ENCODE data around the gene MTMR12. TPM values are rescaled to one million over a fixed set of nuclear protein-coding genes. Genes with fewer than 3 reads are reported as not detected.

The MTMR12 gene
- total and polyA plus RNA-seq, 2 of the 4 experiments (the other 2 are of a cell fraction) = 11.1 to 21.3 TPM

DNA sequence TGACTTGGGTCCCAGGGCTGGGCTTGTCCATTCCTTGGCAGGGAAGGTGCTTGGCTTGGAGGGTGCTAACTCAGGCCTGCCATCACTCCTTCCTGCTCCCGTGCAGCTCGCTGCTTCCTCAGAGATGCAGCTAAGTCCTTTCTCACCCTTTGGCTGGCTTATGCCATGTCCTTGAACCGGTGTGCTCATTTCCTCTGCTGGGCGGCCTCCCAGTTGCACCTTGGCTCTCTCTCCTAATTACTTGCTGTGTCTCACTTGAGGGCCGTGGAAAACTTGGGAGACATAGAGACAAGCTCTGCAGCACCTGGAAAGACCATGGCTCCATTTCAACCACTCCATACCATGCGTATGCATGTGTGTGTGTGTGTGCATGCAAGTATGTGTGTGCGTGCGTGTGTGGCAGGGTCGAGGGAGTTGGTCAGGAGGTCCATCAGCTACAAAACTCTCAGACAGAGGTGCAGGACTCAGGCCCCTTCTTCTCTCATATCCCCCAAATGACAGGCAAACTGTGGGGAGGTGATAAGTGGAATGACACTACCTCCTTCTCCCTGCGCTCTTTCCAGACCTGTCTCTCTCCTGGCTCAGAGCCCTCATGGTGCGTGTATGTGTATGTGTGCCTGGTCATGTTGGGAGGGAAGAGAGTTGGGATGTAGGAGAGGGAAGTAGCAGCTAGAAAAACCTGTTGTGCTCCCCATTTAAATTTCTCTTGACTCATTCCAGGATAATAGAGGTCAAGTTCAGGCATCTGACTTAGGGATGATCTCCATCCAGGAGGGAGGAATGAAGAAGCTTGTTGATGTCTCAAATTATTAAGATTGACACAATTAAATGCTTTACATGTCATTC, 17.6 kb upstream of the MTMR12 start (continued):
- TF ChIP-seq, protein P1, sequence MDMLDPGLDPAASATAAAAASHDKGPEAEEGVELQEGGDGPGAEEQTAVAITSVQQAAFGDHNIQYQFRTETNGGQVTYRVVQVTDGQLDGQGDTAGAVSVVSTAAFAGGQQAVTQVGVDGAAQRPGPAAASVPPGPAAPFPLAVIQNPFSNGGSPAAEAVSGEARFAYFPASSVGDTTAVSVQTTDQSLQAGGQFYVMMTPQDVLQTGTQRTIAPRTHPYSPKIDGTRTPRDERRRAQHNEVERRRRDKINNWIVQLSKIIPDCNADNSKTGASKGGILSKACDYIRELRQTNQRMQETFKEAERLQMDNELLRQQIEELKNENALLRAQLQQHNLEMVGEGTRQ (IDR thresholded peaks at IDR 0.05; ENCODE audit: low read depth, low read length) = no peak

DNA sequence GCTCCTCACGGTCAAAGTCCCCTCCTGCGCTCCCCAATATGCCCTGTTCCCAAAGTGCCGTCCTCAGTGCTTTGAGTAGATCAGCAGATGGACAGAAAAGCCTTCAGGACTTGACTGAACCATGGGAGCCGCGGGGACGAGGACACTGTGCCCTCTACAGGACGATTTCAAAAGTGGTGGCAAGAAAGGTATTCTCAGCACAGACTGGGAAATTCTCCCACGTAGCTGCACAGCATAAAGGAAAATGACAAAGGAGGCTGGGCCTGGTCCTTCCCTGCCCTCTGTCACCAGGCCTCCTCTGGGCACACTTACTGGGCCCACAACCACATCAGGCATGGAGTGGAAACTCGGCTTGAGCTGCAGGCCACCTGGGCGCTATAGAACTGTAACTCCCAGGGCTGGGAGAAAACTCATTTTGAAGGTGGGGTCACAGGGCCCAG, 16.7 kb upstream of the MTMR12 start:
- Histone ChIP-seq H3K9ac (ENCODE audit: low read depth, low read length) (no peak overlapping the region), H4K20me1 (ENCODE audit: insufficient read depth, low read length) (no peaks in the 10 kb centered on the region), H3K23ac (ENCODE audit: low read depth, low read length) (no peak overlapping the region), H3K27ac (ENCODE audit: insufficient read depth, low read length) (no peak overlapping the region), H3K36me3 (ENCODE audit: control insufficient read depth, insufficient read depth, low read length) (no peaks in the 10 kb centered on the region), H2BK120ac (ENCODE audit: low read depth, low read length) (no peak overlapping the region), H2BK5ac (ENCODE audit: low read depth, low read length, poor library complexity, severe bottlenecking) (no peak overlapping the region), H3K4ac (ENCODE audit: low read depth, low read length) (no peak overlapping the region), H4K8ac (ENCODE audit: low read depth in 2 of 2, low read length in 2 of 2) (no peak overlapping the region), H4K91ac (ENCODE audit: insufficient read depth, low read depth, low read length) (no peak overlapping the region), H3K79me1 (ENCODE audit: low read depth in 1 of 2, low read length in 2 of 2) (no peaks in the 10 kb centered on the region), H2AFZ (replicated peaks; ENCODE audit: low read length, poor library complexity) (peak overlapping the region; percentile 3), H2AK5ac (ENCODE audit: low read depth, low read length) (no peak overlapping the region), H3K27me3 (ENCODE audit: control insufficient read depth, insufficient read depth, low read length) (no peaks in the 10 kb centered on the region), H2BK20ac (ENCODE audit: low read depth, low read length) (no peak overlapping the region), H3K4me3 (ENCODE audit: insufficient read depth, low read depth, low read length) (no peak overlapping the region), H2BK15ac (ENCODE audit: low read depth, low read length) (no peak overlapping the region), H3K9me1 (ENCODE audit: insufficient read depth, low read length) (no peaks in the 10 kb centered on the region), H3K4me2 (ENCODE audit: low read depth, low read length) (no peak overlapping the region), H3K56ac (ENCODE audit: extremely low read depth, insufficient read depth, low read length) (no peak overlapping the region), H2AK9ac (replicated peaks; ENCODE audit: low read depth, low read length, poor library complexity) (no peak overlapping the region), H3K4me1 (ENCODE audit: control insufficient read depth, insufficient read depth, low read length) (peaks cover 5% of the 10 kb centered on the region; the same call in 1 of the 2 replicates), H3K18ac (ENCODE audit: low read depth, low read length) (no peak overlapping the region), H4K5ac (ENCODE audit: low read depth, low read length) (no peak overlapping the region), H3K9me3 (ENCODE audit: control insufficient read depth, insufficient read depth, low read length) (no peaks in the 10 kb centered on the region), H3K14ac (replicated peaks; ENCODE audit: low read depth, low read length) (no peak overlapping the region)
- intact Hi-C loops (cut with micrococcal nuclease) (loop anchor here (1.0 to 5.0 kb wide), 3 partner anchors 97 to 747 kb away; partner anchors contain the start of gene GOLPH3), in situ Hi-C loops (cut with MboI; ENCODE audit: low sequenced_read_pairs) (no loop called here), dilution Hi-C loops (cut with HindIII; ENCODE audit: low sequenced_read_pairs, unreplicated experiment) (no loop called here)
- no TSS peak for BruUV-seq (replicated peaks)
- CTCF ChIA-PET = interaction anchor here (0.5 to 1.8 kb wide), 7 partner anchors 10 to 859 kb away, joined by 3 to 25 read pairs (median 3); no protein-coding TSS in a partner anchor
- POLR2A ChIA-PET (ENCODE audit: unreplicated experiment) = no interaction called here
- TF ChIP-seq, protein P2, sequence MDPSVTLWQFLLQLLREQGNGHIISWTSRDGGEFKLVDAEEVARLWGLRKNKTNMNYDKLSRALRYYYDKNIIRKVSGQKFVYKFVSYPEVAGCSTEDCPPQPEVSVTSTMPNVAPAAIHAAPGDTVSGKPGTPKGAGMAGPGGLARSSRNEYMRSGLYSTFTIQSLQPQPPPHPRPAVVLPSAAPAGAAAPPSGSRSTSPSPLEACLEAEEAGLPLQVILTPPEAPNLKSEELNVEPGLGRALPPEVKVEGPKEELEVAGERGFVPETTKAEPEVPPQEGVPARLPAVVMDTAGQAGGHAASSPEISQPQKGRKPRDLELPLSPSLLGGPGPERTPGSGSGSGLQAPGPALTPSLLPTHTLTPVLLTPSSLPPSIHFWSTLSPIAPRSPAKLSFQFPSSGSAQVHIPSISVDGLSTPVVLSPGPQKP (IDR thresholded peaks at IDR 0.05; ENCODE audit: borderline replicate concordance, low read depth, low read length) = no peak
- TF ChIP-seq RFX5 (IDR thresholded peaks at IDR 0.05; ENCODE audit: low read depth, low read length) = no peak
- peak; percentile 73 for TF ChIP-seq SMC3 (IDR thresholded peaks at IDR 0.05; ENCODE audit: low read depth, low read length)
- no peak for TF ChIP-seq BHLHE40 (IDR thresholded peaks at IDR 0.05; ENCODE audit: low read depth, low read length)
- TF ChIP-seq, protein P3, sequence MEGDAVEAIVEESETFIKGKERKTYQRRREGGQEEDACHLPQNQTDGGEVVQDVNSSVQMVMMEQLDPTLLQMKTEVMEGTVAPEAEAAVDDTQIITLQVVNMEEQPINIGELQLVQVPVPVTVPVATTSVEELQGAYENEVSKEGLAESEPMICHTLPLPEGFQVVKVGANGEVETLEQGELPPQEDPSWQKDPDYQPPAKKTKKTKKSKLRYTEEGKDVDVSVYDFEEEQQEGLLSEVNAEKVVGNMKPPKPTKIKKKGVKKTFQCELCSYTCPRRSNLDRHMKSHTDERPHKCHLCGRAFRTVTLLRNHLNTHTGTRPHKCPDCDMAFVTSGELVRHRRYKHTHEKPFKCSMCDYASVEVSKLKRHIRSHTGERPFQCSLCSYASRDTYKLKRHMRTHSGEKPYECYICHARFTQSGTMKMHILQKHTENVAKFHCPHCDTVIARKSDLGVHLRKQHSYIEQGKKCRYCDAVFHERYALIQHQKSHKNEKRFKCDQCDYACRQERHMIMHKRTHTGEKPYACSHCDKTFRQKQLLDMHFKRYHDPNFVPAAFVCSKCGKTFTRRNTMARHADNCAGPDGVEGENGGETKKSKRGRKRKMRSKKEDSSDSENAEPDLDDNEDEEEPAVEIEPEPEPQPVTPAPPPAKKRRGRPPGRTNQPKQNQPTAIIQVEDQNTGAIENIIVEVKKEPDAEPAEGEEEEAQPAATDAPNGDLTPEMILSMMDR (conservative IDR thresholded peaks at IDR 0.05; ENCODE audit: low read depth, low read length) = peak; percentile 71
- TF ChIP-seq RAD21 (IDR thresholded peaks at IDR 0.05; ENCODE audit: low read length) = peak; percentile 82
- ATAC-seq (ENCODE audit: low read depth) (peak; percentile 95), DNase-seq (peak; percentile 60)
- 100% methylated on average over 1 of the region's 10 CpGs; no CpG with 5 or more reads in 1 of the 2 experiments for WGBS, 2 experiments (ENCODE audit: extremely low coverage in 2 of 2, insufficient read length in 1 of 2)

Measured in IMR-90 (cell line).